ENCODE data around the gene CYP26B1. TPM values are rescaled to one million over a fixed set of nuclear protein-coding genes. Genes with fewer than 3 reads are reported as not detected.

The CYP26B1 gene
- total RNA-seq, 1 experiment from 2014 or later = 0.42 TPM

- ChIA-PET POLR2A (no interaction called here), CTCF (no interaction called here)
- no peak for ATAC-seq
- Mint-ChIP-seq H3K36me3 (no peaks in the 10 kb centered on the region), H3K9me3 (peaks cover 6% of the 10 kb centered on the region; the same call in 1 of the 2 replicates), H3K27ac (no peak overlapping the region), H3K27me3 (ENCODE audit: low read depth) (no peaks in the 10 kb centered on the region), H3K4me3 (no peak overlapping the region), H3K4me1 (no peaks in the 10 kb centered on the region)
- DNase-seq (ENCODE audit: low spot score) = no peak
- TF ChIP-seq TEAD4 (CRISPR knock-in tag; IDR thresholded peaks at IDR 0.05) = no peak
These were observed 18.6 kb upstream of the CYP26B1 start for GRCh38 chr2:72166279-72166678.

GRCh38 chr2:72165792-72166191 is 18.1 kb upstream of the CYP26B1 start:
- ATAC-seq = no peak
- Mint-ChIP-seq H3K4me1 (no peaks in the 10 kb centered on the region), H3K4me3 (no peak overlapping the region), H3K36me3 (no peaks in the 10 kb centered on the region), H3K27ac (no peak overlapping the region), H3K27me3 (ENCODE audit: low read depth) (no peaks in the 10 kb centered on the region), H3K9me3 (peaks cover 6% of the 10 kb centered on the region; the same call in 1 of the 2 replicates)
- ChIA-PET POLR2A (no interaction called here), CTCF (interaction anchor here (0.7 kb wide), 1 partner anchor 15 kb away, joined by 3 read pairs; no protein-coding TSS in a partner anchor)
- no peak for DNase-seq (ENCODE audit: low spot score)
- TF ChIP-seq ELF4 (CRISPR knock-in tag; IDR thresholded peaks at IDR 0.05; ENCODE audit: low read depth) = no peak
- no peak for TF ChIP-seq HMGXB4 (CRISPR knock-in tag; IDR thresholded peaks at IDR 0.05)
- no peak for TF ChIP-seq PRRX2 (CRISPR knock-in tag; IDR thresholded peaks at IDR 0.05)

- ChIA-PET CTCF (no interaction called here), POLR2A (no interaction called here)
- Mint-ChIP-seq H3K36me3 (no peaks in the 10 kb centered on the region), H3K9me3 (no peaks in the 10 kb centered on the region), H3K4me3 (no peak overlapping the region), H3K27ac (no peak overlapping the region), H3K4me1 (no peaks in the 10 kb centered on the region), H3K27me3 (ENCODE audit: low read depth) (no peaks in the 10 kb centered on the region; the same call in 1 of the 2 replicates)
- ATAC-seq (no peak), DNase-seq (ENCODE audit: low spot score) (no peak)
- TF ChIP-seq IRF2 (CRISPR knock-in tag; IDR thresholded peaks at IDR 0.05; ENCODE audit: borderline replicate concordance, low read depth) (no peak), STAT6 (CRISPR knock-in tag; conservative IDR thresholded peaks at IDR 0.05; ENCODE audit: low read depth) (no peak), ZNF425 (CRISPR knock-in tag; conservative IDR thresholded peaks at IDR 0.05) (no peak), ZBTB21 (CRISPR knock-in tag; IDR thresholded peaks at IDR 0.05; ENCODE audit: borderline replicate concordance) (no peak), USF2 (CRISPR knock-in tag; IDR thresholded peaks at IDR 0.05) (no peak)
These were observed 14.9 kb upstream of the CYP26B1 start for GRCh38 chr2:72162574-72162973.

GRCh38 chr2:72159211-72159993 is 11.7 kb upstream of the CYP26B1 start:
- POLR2A ChIA-PET = no interaction called here
- ATAC-seq = no peak
- peaks cover 5% of the 10 kb centered on the region; the same call in 1 of the 2 replicates for H3K27me3 Mint-ChIP-seq (ENCODE audit: low read depth)
- CTCF ChIA-PET = interaction anchor here (1.6 kb wide), 1 partner anchor 358 kb away, joined by 3 read pairs; no protein-coding TSS in a partner anchor
- H3K27ac Mint-ChIP-seq = no peak overlapping the region
- no peaks in the 10 kb centered on the region for H3K36me3 Mint-ChIP-seq
- no peaks in the 10 kb centered on the region for H3K4me1 Mint-ChIP-seq
- DNase-seq (ENCODE audit: low spot score) = no peak
- no peak overlapping the region for H3K4me3 Mint-ChIP-seq
- H3K9me3 Mint-ChIP-seq = no peaks in the 10 kb centered on the region
- TF ChIP-seq ZNF232 (CRISPR knock-in tag; IDR thresholded peaks at IDR 0.05) (no peak), ATF6 (CRISPR knock-in tag; IDR thresholded peaks at IDR 0.05) (no peak), ZNF138 (CRISPR knock-in tag; conservative IDR thresholded peaks at IDR 0.05) (no peak), OVOL2 (CRISPR knock-in tag; IDR thresholded peaks at IDR 0.05; ENCODE audit: borderline replicate concordance) (no peak), TCF7 (CRISPR knock-in tag; IDR thresholded peaks at IDR 0.05; ENCODE audit: low read depth) (no peak), FOXJ3 (CRISPR knock-in tag; IDR thresholded peaks at IDR 0.05; ENCODE audit: borderline replicate concordance) (no peak), ZNF512 (CRISPR knock-in tag; IDR thresholded peaks at IDR 0.05; ENCODE audit: borderline replicate concordance) (no peak)

Measured in WTC11 (cell line).